K562 (cell line): ENCODE measurements around the gene CORT. TPM values are rescaled to one million over a fixed set of nuclear protein-coding genes. Genes with fewer than 3 reads are reported as not detected.

Source experiments
- ELF2 ChIP-seq: fragments of 250-450 bp; sonication (Bioruptor Pico); IDR thresholded peaks from 2 replicates; pipeline ENCODE4 v1.5.0; 2021; ENCODE audit warnings: mild to moderate bottlenecking
- NRF1 ChIP-seq, 2 experiments: fragments of 450-650 bp; IDR thresholded peaks in 1 of 2; conservative IDR thresholded peaks in 1 of 2; 2 replicates each; pipeline ENCODE4 v1.6.1; 2014; ENCODE audit warnings: mild to moderate bottlenecking in 2 of 2
- OTX1 ChIP-seq: fragments of 450-650 bp; formaldehyde crosslinking; IDR thresholded peaks from 2 replicates; pipeline ENCODE4 v1.4.0; 2022; ENCODE audit warnings: mild to moderate bottlenecking
- RBBP5 ChIP-seq: fragments of 200-600 bp; sonication (generic); IDR thresholded peaks from 2 replicates; pipeline ENCODE4 v1.6.1; 2012; ENCODE audit warnings: borderline replicate concordance, mild to moderate bottlenecking, low read length, control low read depth, inconsistent platforms; ENCODE audit not compliant: insufficient read depth, poor library complexity, severe bottlenecking
- RFX5 ChIP-seq: IDR thresholded peaks from 2 replicates; pipeline ENCODE4 v1.6.1; 2011; ENCODE audit warnings: low read depth, mild to moderate bottlenecking, improper control_type of control experiment, low read length
- SMAD1 ChIP-seq: fragments of 150-350 bp; IDR thresholded peaks from 2 replicates; pipeline ENCODE4 v1.6.1; 2014; ENCODE audit warnings: low read length, low read depth; ENCODE audit not compliant: partially characterized antibody
- TRIM28 ChIP-seq: fragments of 450-650 bp; IDR thresholded peaks from 2 replicates; pipeline ENCODE4 v1.6.1; 2017
- polyA plus RNA-seq, 8 experiments: library from polyadenylated mRNA; depleted of rRNA in 4 of 8; stranded (reverse) in 5 of 8; unstranded in 3 of 8; fragments of >200 nt; fragmentation: Nextera tagmentation in 2 of 8; fragmentation: Illumina TruSeq in 1 of 8; extraction: Ambion mirVana in 2 of 8; extraction: Trizol in 1 of 8; gene quantifications; 2 replicates each; pipeline versions ENCODE4 v1.2.1 to v1.2.3, GENCODE V29; 2011 to 2014; ENCODE audit warnings: inconsistent platforms in 1 of 8, missing spikeins in 1 of 8
- total RNA-seq, 7 experiments: library from RNA; depleted of rRNA in 6 of 7; stranded (reverse); fragments of >200 nt in 6 of 7; fragmentation: Illumina TruSeq in 2 of 7; extraction: Trizol in 2 of 7; gene quantifications; 2 replicates each; pipeline versions ENCODE4 v1.2.1 to v1.2.3, GENCODE V29; 2011 to 2021; ENCODE audit warnings: low replicate concordance in 1 of 7
- TF ChIP-seq, protein P1 (sequence below), 2 experiments: IDR thresholded peaks in 1 of 2; conservative IDR thresholded peaks in 1 of 2; 2 replicates each; pipeline ENCODE4 v1.6.1; 2016; ENCODE audit warnings: low read depth in 2 of 2, mild to moderate bottlenecking in 1 of 2, missing compliant biosample characterization in 1 of 2, missing genetic modification characterization in 1 of 2, moderate library complexity in 1 of 2
- TF ChIP-seq, protein P2 (sequence below): fragments of 200-800 bp; sonication (Bioruptor generic); IDR thresholded peaks from 2 replicates; pipeline ENCODE4 v1.6.1; 2017; ENCODE audit warnings: missing genetic modification characterization, missing compliant biosample characterization
- TF ChIP-seq, protein P3 (sequence below): fragments of 450-650 bp; formaldehyde crosslinking; conservative IDR thresholded peaks from 2 replicates; pipeline ENCODE4 v1.4.0; 2022; ENCODE audit warnings: mild to moderate bottlenecking, missing genetic modification characterization
- TF ChIP-seq, protein P4 (sequence below): fragments of 450-650 bp; IDR thresholded peaks from 2 replicates; pipeline ENCODE4 v1.6.1; 2016; ENCODE audit warnings: antibody characterized with exemption
- TF ChIP-seq, protein P5 (sequence below), 2 experiments: fragments of 450-650 bp; IDR thresholded peaks; 2 replicates each; pipeline ENCODE4 v1.6.1; 2016
- TF ChIP-seq, protein P6 (sequence below): fragments of 450-650 bp; formaldehyde crosslinking; IDR thresholded peaks from 2 replicates; pipeline ENCODE4 v1.4.0; 2022; ENCODE audit warnings: missing genetic modification characterization

CORT gene
- total and polyA plus RNA-seq, 9 of the 15 experiments (the other 6 are each of a cell fraction or from before 2014, with no cell fraction given): 0.08 to 0.54 (median 0.13) TPM; not detected in 5

DNA sequence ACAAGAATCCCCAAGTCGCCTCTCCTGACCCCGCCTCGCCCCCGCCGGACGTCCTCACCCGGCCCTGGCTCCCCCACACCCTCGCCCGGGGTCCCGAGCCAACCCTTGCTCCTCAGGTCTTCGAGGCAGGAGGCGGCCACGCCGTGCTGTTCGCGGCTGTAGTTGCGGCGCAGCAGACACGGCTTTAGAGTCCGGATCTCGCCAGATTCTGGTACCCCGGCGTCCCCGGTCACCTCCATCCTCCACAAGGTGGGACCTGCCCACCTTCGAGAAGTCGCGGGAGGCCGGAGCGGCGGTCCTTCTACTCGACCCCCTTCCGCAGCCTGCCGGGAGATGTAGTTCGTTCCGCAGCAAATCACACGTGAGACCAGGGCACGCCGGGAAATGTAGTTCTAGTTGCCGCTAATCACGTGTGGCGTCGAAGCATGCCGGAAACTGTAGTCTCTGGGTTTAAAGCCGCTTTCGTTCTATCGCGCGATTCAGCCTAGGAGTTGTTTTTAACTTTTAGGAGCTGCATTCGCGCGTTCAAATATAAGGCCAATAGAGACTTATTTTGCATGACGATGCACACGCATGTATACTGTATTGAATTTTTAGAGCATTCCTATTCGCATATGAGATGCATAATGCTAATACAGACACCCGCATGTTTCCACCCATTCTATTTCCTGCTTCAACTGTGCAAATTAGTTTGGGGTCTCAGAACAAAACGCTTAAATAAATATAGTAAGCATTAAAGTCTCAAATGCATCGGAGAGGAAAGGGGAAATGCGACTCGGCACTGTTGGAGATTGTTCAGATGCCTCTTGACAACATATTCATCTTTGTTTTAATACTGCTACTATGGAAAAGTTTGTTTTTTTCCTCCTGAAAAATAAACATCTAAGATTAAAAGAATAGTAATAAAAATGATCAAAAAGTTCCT, 22.7 kb downstream of the CORT start, which contains the start of gene DFFA (continued):
- TF ChIP-seq, protein P1, sequence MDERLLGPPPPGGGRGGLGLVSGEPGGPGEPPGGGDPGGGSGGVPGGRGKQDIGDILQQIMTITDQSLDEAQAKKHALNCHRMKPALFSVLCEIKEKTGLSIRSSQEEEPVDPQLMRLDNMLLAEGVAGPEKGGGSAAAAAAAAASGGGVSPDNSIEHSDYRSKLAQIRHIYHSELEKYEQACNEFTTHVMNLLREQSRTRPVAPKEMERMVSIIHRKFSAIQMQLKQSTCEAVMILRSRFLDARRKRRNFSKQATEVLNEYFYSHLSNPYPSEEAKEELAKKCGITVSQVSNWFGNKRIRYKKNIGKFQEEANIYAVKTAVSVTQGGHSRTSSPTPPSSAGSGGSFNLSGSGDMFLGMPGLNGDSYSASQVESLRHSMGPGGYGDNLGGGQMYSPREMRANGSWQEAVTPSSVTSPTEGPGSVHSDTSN (CRISPR knock-in tag; IDR thresholded peaks at IDR 0.05; ENCODE audit: low read depth): no peak
- TF ChIP-seq, protein P1 (tag; conservative IDR thresholded peaks at IDR 0.05; ENCODE audit: low read depth): 0 out of 2 replicates have a peak, but pooled peaks have one; percentile 7
- TF ChIP-seq, protein P2, sequence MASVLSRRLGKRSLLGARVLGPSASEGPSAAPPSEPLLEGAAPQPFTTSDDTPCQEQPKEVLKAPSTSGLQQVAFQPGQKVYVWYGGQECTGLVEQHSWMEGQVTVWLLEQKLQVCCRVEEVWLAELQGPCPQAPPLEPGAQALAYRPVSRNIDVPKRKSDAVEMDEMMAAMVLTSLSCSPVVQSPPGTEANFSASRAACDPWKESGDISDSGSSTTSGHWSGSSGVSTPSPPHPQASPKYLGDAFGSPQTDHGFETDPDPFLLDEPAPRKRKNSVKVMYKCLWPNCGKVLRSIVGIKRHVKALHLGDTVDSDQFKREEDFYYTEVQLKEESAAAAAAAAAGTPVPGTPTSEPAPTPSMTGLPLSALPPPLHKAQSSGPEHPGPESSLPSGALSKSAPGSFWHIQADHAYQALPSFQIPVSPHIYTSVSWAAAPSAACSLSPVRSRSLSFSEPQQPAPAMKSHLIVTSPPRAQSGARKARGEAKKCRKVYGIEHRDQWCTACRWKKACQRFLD (CRISPR knock-in tag): peak; percentile 97
- TF ChIP-seq, protein P3, sequence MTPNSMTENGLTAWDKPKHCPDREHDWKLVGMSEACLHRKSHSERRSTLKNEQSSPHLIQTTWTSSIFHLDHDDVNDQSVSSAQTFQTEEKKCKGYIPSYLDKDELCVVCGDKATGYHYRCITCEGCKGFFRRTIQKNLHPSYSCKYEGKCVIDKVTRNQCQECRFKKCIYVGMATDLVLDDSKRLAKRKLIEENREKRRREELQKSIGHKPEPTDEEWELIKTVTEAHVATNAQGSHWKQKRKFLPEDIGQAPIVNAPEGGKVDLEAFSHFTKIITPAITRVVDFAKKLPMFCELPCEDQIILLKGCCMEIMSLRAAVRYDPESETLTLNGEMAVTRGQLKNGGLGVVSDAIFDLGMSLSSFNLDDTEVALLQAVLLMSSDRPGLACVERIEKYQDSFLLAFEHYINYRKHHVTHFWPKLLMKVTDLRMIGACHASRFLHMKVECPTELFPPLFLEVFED: peak; percentile 70; the same call in 1 of the 2 replicates
- TF ChIP-seq RFX5 (peak; percentile 42; the same call in 1 of the 2 replicates), SMAD1 (no peak), NRF1 (conservative IDR thresholded peaks at IDR 0.05 in 1 of 2, IDR thresholded peaks at IDR 0.05 in 1 of 2) (peak; percentile 4 to 42; a peak in 3 of 4 replicates), OTX1 (CRISPR knock-in tag) (peak; percentile 56; the same call in 1 of the 2 replicates), TRIM28 (no peak), RBBP5 (peak; percentile 99), ELF2 (peak; percentile 51)
- TF ChIP-seq, protein P4, sequence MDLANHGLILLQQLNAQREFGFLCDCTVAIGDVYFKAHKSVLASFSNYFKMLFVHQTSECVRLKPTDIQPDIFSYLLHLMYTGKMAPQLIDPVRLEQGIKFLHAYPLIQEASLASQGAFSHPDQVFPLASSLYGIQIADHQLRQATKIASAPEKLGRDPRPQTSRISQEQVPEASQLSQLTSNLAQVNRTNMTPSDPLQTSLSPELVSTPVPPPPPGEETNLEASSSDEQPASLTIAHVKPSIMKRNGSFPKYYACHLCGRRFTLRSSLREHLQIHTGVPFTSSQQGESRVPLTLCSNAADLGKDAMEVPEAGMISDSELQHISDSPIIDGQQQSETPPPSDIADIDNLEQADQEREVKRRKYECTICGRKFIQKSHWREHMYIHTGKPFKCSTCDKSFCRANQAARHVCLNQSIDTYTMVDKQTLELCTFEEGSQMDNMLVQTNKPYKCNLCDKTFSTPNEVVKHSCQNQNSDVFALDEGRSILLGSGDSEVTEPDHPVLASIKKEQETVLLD: peak; percentile 61; the same call in 1 of the 2 replicates
- TF ChIP-seq, protein P5, sequence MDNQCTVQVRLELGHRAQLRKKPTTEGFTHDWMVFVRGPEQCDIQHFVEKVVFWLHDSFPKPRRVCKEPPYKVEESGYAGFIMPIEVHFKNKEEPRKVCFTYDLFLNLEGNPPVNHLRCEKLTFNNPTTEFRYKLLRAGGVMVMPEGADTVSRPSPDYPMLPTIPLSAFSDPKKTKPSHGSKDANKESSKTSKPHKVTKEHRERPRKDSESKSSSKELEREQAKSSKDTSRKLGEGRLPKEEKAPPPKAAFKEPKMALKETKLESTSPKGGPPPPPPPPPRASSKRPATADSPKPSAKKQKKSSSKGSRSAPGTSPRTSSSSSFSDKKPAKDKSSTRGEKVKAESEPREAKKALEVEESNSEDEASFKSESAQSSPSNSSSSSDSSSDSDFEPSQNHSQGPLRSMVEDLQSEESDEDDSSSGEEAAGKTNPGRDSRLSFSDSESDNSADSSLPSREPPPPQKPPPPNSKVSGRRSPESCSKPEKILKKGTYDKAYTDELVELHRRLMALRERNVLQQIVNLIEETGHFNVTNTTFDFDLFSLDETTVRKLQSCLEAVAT (IDR thresholded peaks at IDR 0.05): no peak; a peak in 1 of 4 replicates
- TF ChIP-seq, protein P6, sequence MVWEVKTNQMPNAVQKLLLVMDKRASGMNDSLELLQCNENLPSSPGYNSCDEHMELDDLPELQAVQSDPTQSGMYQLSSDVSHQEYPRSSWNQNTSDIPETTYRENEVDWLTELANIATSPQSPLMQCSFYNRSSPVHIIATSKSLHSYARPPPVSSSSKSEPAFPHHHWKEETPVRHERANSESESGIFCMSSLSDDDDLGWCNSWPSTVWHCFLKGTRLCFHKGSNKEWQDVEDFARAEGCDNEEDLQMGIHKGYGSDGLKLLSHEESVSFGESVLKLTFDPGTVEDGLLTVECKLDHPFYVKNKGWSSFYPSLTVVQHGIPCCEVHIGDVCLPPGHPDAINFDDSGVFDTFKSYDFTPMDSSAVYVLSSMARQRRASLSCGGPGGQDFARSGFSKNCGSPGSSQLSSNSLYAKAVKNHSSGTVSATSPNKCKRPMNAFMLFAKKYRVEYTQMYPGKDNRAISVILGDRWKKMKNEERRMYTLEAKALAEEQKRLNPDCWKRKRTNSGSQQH (CRISPR knock-in tag): no peak
